B cell (primary cell): ENCODE results near the gene HERC2. TPM values are rescaled to one million over a fixed set of nuclear protein-coding genes. Genes with fewer than 3 reads are reported as not detected.

Experiments
- ATAC-seq: fragments of 200-7000 bp; cut with Tn5 transposase; one replicate; pipeline ENCODE4 v1.10.0; 2021; ENCODE audit warnings: low read depth, mild to moderate bottlenecking, moderate number of reproducible peaks, moderate library complexity
- CTCF ChIA-PET: fragments of 350-600 bp; sonication (Branson Sonifier 250); formaldehyde crosslinking; loops from one replicate; lab custom pipeline; 2021; ENCODE audit warnings: antibody characterized with exemption, inconsistent platforms; lab: Charles Lee
- POLR2A ChIA-PET: fragments of 350-600 bp; sonication (Branson Sonifier 250); formaldehyde crosslinking; loops from one replicate; lab custom pipeline; 2021; ENCODE audit warnings: antibody characterized with exemption; lab: Charles Lee
- DNase-seq: peaks from one replicate; pipeline ENCODE4 v3.0.0; 2013
- H2AFZ ChIP-seq: 2 replicates; pipeline ENCODE4 v1.6.1; 2012; ENCODE audit warnings: mild to moderate bottlenecking, low read depth, low read length; ENCODE audit not compliant: insufficient read depth, poor library complexity, severe bottlenecking
- H3K27ac ChIP-seq, 2 donors: 1 replicate in 1 of 2; 2 replicates in 1 of 2; pipeline ENCODE4 v1.5.1; 2012 to 2013; ENCODE audit warnings: low read length in 2 of 2, mild to moderate bottlenecking in 2 of 2, moderate library complexity in 1 of 2
- H3K27me3 ChIP-seq, 4 experiments: fragments of 200-600 bp in 1 of 4; sonication (generic) in 1 of 4; replicated peaks in 1 of 4; 1 replicate in 2 of 4; 2 replicates in 2 of 4; pipeline versions ENCODE4 v1.6.1 to v1.7.0; 2013 to 2016; ENCODE audit warnings: low read length in 3 of 4, mild to moderate bottlenecking in 2 of 4, mixed read lengths in 1 of 4, moderate library complexity in 1 of 4; ENCODE audit not compliant: insufficient read depth in 4 of 4, control insufficient read depth in 3 of 4; ENCODE audit errors: control extremely low read depth in 1 of 4
- H3K36me3 ChIP-seq, 2 experiments: replicated peaks in 1 of 2; 1 replicate in 1 of 2; 2 replicates in 1 of 2; pipeline versions ENCODE4 v1.6.1 to v1.7.1; 2013; ENCODE audit warnings: low read length in 1 of 2; ENCODE audit not compliant: insufficient read depth in 2 of 2, control insufficient read depth in 1 of 2; ENCODE audit errors: control extremely low read depth in 1 of 2, extremely low read depth in 1 of 2
- H3K4me1 ChIP-seq, 2 donors: fragments of 200-600 bp in 1 of 2; sonication (generic) in 1 of 2; 1 replicate in 1 of 2; 2 replicates in 1 of 2; pipeline versions ENCODE4 v1.5.1 to v1.6.1; 2013 to 2017; ENCODE audit warnings: low read length in 2 of 2; ENCODE audit not compliant: control insufficient read depth in 2 of 2, insufficient read depth in 2 of 2
- H3K4me2 ChIP-seq: replicated peaks from 2 replicates; pipeline ENCODE3; 2012; ENCODE audit warnings: mild to moderate bottlenecking, low read depth, low read length; ENCODE audit not compliant: poor library complexity, severe bottlenecking
- H3K4me3 ChIP-seq, 5 experiments: fragments of 200-600 bp in 1 of 5; sonication (generic) in 1 of 5; 1 replicate in 3 of 5; 2 replicates in 2 of 5; pipeline versions ENCODE4 v1.5.1 to v1.7.0; 2011 to 2016; ENCODE audit warnings: low read length in 4 of 5, mild to moderate bottlenecking in 4 of 5, low read depth in 2 of 5, control low read depth in 1 of 5, moderate library complexity in 1 of 5; ENCODE audit not compliant: insufficient read depth in 1 of 5; ENCODE audit errors: control extremely low read depth in 1 of 5, extremely low read depth in 1 of 5
- H3K79me2 ChIP-seq: fragments of 200-600 bp; sonication (generic); one replicate; pipeline ENCODE4 v1.6.0; 2016; ENCODE audit warnings: low read length; ENCODE audit not compliant: control insufficient read depth, insufficient read depth
- H3K9ac ChIP-seq: fragments of 200-600 bp; sonication (generic); 2 replicates; pipeline ENCODE4 v1.6.1; 2017; ENCODE audit warnings: mild to moderate bottlenecking, low read length, moderate library complexity
- H3K9me3 ChIP-seq, 3 donors: one replicate each; pipeline versions ENCODE4 v1.6.1 to v1.7.1; 2013; ENCODE audit warnings: low read length in 2 of 3; ENCODE audit not compliant: control insufficient read depth in 2 of 3, insufficient read depth in 1 of 3; ENCODE audit errors: control extremely low read depth in 1 of 3
- H4K20me1 ChIP-seq: 2 replicates; pipeline ENCODE4 v1.6.0; 2012; ENCODE audit warnings: mild to moderate bottlenecking, low read length; ENCODE audit not compliant: insufficient read depth, control insufficient read depth, poor library complexity, severe bottlenecking
- H3K27ac Mint-ChIP-seq: one replicate; pipeline ENCODE4 v1.8.0; 2021; ENCODE audit warnings: mixed read lengths
- H3K27me3 Mint-ChIP-seq: one replicate; pipeline ENCODE4 v1.8.0; 2021; ENCODE audit warnings: mixed read lengths
- H3K4me1 Mint-ChIP-seq: one replicate; pipeline ENCODE4 v1.8.0; 2021; ENCODE audit warnings: mixed read lengths
- H3K4me3 Mint-ChIP-seq: one replicate; pipeline ENCODE4 v1.8.0; 2021; ENCODE audit warnings: mixed read lengths
- H3K9me3 Mint-ChIP-seq: one replicate; pipeline ENCODE4 v1.8.0; 2022; ENCODE audit warnings: mixed read lengths; ENCODE audit not compliant: insufficient read depth
- EZH2 ChIP-seq: IDR thresholded peaks from 2 replicates; pipeline ENCODE4 v1.6.1; 2012; ENCODE audit warnings: borderline replicate concordance, low read depth, mild to moderate bottlenecking, moderate library complexity, low read length; ENCODE audit not compliant: insufficient read depth, poor library complexity, severe bottlenecking
- WGBS: methylation state at CpG from one replicate; pipeline ENCODE4 v1.1.5; 2013; ENCODE audit warnings: missing lambda C conversion rate; ENCODE audit not compliant: insufficient coverage; 5-methylcytosine and 5-hydroxymethylcytosine counted together
- intact Hi-C: fragments of 100-400 bp; cut with micrococcal nuclease; formaldehyde crosslinking; loops from one replicate; pipeline ENCODE4 v1.10.0; 2022
- polyA plus RNA-seq: library from polyadenylated mRNA; depleted of rRNA; stranded (reverse); fragments of >200 nt; gene quantifications from 2 replicates; pipeline ENCODE4 v1.2.3, GENCODE V29; 2012
- total RNA-seq, 2 donors: library from RNA; stranded (reverse); fragments of 120-200 nt in 1 of 2; gene quantifications; 1 replicate in 1 of 2; 2 replicates in 1 of 2; pipeline versions ENCODE4 v1.2.3 to v1.2.4, GENCODE V29; 2013 to 2022
- TF ChIP-seq, protein P1 (sequence below): fragments of 200-600 bp; IDR thresholded peaks from one replicate; pipeline ENCODE4 v1.8.0; 2022; ENCODE audit warnings: antibody characterized with exemption, mild to moderate bottlenecking

HERC2 gene
- total and polyA plus RNA-seq, 2 donors (not counting 1 experiment from before 2014, with no cell fraction given) = 31.0 to 52.7 TPM

DNA sequence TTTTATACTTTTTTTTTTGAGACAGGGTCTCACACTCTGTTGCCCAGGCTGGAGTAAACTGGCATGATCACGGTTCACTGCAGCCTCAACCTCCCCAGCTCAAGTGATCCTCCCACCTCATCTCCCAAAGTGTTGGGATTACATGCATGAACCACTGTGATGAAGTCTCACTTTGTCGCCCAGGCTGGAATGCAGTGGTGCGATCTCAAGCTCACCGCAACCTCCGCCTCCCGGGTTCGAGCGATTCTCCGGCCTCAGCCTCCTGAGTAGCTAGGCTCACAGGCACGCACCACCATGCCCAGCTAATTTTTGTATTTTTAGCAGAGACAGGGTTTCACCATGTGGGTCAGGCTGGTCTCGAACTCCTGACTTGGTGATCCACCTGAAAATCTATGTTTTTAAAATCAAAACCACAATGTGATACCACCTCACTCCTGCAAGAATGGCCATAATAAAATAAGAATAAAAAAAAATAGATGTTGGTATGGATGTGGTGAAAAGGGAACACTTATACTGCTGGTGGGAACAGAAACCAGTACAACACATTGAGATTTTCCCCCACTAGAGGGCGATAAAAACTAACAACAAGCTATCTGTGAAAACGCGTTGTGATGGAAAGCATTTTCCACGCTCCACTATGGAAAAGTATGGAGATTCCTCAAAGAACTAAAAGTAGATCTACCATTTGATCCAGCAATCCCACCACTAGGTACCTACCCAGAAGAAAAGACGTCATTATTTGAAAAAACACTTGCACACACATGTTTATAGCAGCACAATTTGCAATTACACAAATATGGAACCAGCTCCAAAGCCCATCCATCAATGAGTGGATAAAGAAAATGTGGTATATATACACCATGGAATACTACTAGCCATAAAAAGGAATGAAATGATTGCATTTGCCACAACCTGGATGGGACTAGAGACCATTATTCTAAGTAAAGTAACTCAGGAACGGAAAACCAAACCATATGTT is 196.0 kb downstream of the HERC2 start:
- DNase-seq (peak; percentile 62), ATAC-seq (no peak)
- intact Hi-C loops = no loop called here
- TF ChIP-seq, protein P1, sequence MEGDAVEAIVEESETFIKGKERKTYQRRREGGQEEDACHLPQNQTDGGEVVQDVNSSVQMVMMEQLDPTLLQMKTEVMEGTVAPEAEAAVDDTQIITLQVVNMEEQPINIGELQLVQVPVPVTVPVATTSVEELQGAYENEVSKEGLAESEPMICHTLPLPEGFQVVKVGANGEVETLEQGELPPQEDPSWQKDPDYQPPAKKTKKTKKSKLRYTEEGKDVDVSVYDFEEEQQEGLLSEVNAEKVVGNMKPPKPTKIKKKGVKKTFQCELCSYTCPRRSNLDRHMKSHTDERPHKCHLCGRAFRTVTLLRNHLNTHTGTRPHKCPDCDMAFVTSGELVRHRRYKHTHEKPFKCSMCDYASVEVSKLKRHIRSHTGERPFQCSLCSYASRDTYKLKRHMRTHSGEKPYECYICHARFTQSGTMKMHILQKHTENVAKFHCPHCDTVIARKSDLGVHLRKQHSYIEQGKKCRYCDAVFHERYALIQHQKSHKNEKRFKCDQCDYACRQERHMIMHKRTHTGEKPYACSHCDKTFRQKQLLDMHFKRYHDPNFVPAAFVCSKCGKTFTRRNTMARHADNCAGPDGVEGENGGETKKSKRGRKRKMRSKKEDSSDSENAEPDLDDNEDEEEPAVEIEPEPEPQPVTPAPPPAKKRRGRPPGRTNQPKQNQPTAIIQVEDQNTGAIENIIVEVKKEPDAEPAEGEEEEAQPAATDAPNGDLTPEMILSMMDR = peak; percentile 85
- no peak for TF ChIP-seq EZH2
- Histone ChIP-seq H2AFZ (no peak overlapping the region), H3K27me3 (no peaks in the 10 kb centered on the region), H3K27ac (no peak overlapping the region), H3K4me1 (peaks cover 0 to 5% of the 10 kb centered on the region in 2 donors), H3K9me3 (no peaks in the 10 kb centered on the region), H3K79me2 (no peaks in the 10 kb centered on the region), H3K4me2 (no peak overlapping the region), H3K36me3 (peaks cover 4 to 28% of the 10 kb centered on the region in 2 experiments), H3K9ac (no peak overlapping the region), H4K20me1 (no peaks in the 10 kb centered on the region), H3K4me3 (no peak overlapping the region)
- CTCF ChIA-PET = interaction anchor here (0.8 to 2.7 kb wide), 13 partner anchors 9 to 73 kb away, joined by 3 to 13 read pairs (median 5); no protein-coding TSS in a partner anchor
- H3K4me3 Mint-ChIP-seq = no peak overlapping the region
- H3K27ac Mint-ChIP-seq = no peak overlapping the region
- peaks cover 14% of the 10 kb centered on the region for H3K4me1 Mint-ChIP-seq
- no peaks in the 10 kb centered on the region for H3K9me3 Mint-ChIP-seq
- WGBS = 80% methylated on average over 11 of the region's 17 CpGs
- no peaks in the 10 kb centered on the region for H3K27me3 Mint-ChIP-seq
- POLR2A ChIA-PET = no interaction called here

DNA sequence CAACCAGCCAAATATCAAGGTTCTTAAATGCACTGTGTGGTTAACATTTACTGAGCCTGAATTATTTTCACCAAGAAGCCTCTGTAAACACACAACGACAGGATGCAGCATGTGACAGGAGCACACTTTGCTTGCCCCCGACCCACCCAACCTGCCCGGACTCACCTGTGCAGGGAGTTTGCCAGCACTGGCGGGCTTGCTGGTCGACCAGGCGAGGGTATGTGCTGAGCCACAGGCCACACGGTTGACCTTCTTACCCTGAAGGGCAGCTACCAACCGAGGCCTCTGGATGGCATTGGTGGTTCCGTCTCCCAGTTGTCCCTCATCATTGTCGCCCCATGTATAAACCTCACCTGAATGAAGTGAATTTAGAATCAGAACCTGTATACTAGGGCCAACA is 197.1 kb downstream of the HERC2 start:
- peaks cover 14% of the 10 kb centered on the region for H3K4me1 Mint-ChIP-seq
- H3K4me3 Mint-ChIP-seq = no peak overlapping the region
- peaks cover 10 to 34% of the 10 kb centered on the region in 2 experiments for H3K36me3 ChIP-seq
- H3K9ac ChIP-seq = no peak overlapping the region
- POLR2A ChIA-PET = no interaction called here
- no peak overlapping the region for H3K27ac ChIP-seq
- no peaks in the 10 kb centered on the region for H4K20me1 ChIP-seq
- H3K4me2 ChIP-seq = no peak overlapping the region
- CTCF ChIA-PET = interaction anchor here (2.7 kb wide), 1 partner anchor 8 kb away, joined by 13 read pairs; no protein-coding TSS in a partner anchor
- no peaks in the 10 kb centered on the region for H3K79me2 ChIP-seq
- 100% methylated on average over 10 of the region's 10 CpGs for WGBS
- intact Hi-C loops = no loop called here
- no peak overlapping the region for H3K4me3 ChIP-seq
- no peak for DNase-seq
- H3K9me3 Mint-ChIP-seq = no peaks in the 10 kb centered on the region
- peaks cover 0 to 5% of the 10 kb centered on the region in 2 donors for H3K4me1 ChIP-seq
- no peaks in the 10 kb centered on the region for H3K9me3 ChIP-seq
- no peaks in the 10 kb centered on the region for H3K27me3 Mint-ChIP-seq
- no peaks in the 10 kb centered on the region for H3K27me3 ChIP-seq
- H2AFZ ChIP-seq = no peak overlapping the region
- TF ChIP-seq, protein P1 = no peak
- no peak for TF ChIP-seq EZH2
- ATAC-seq = no peak
- no peak overlapping the region for H3K27ac Mint-ChIP-seq
